ENCODE results near the gene LSMEM2. TPM values are rescaled to one million over a fixed set of nuclear protein-coding genes. Genes with fewer than 3 reads are reported as not detected.
"Not testable (repeated sequence)": the region's sequence is repeated elsewhere in the genome, so short reads cannot be mapped to it uniquely, and the experiment has no call there.

Gene LSMEM2
- total RNA-seq, 2 donors from 2014 or later = not detected

DNA sequence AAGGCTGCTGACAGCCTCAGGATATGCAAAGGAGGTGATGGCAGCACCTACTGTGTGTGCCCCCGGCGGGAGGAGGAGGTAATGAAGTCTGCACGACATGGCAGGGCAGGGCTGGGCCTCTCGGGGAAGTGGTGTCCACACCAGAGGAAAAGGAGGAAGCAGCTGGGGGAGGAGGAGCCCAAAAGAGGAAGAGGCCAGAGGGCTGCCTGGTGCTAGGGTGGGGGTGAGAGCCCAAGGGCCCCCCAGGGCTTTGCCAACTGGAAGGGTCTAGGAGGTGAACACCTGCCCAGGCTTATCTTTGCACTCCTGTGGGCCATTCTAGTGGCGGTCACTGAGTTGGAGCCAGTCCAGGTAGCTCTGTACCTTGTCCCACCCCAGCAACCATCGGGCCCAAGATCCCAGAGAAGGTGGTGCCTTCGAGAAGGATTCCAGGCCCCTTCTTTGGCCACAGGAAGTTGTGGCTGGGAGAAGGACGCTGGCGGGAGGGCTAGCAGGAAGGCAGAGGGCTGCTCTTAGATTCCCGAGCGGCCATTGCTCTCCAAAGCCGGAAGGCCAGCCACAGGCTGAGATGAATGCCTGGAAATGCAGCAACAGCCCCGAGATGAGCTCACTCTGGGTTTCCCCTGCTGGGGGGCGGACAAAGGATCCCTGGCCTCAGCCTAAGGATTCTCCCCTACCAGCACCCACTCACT, 35.9 kb upstream of the LSMEM2 start:
- Mint-ChIP-seq H3K27ac (peak overlapping the region; percentile 90 to 97), H3K36me3 (peaks cover 6 to 15% of the 10 kb centered on the region in 2 donors), H3K9me3 (no peaks in the 10 kb centered on the region)
- peak in 1 of 2 donors; percentile 77 for DNase-seq (ENCODE audit: low spot score in 2 of 2)
- ATAC-seq = peak in 1 of 2 donors; percentile 27

DNA sequence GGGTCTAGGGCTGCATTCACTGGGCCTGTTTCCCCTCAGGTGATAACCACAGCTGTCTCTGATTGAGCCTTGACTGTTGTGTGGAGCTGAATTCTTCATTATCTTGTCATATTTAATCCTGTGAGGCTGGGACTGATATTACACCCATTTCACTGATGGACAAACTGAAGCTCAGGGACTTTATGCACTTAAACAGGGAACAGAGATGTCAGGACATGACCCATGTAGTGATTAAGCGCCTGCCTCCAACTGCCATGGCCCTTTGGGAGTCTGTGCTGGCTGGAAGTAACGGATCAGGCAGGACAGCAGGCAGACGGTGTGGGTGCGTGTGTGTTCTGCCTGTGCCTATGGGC, 35.4 kb upstream of the LSMEM2 start:
- Mint-ChIP-seq H3K27ac (peak overlapping the region; percentile 75 to 90), H3K9me3 (no peaks in the 10 kb centered on the region), H3K36me3 (peaks cover 6 to 13% of the 10 kb centered on the region in 2 donors)
- no peak for DNase-seq (ENCODE audit: low spot score in 2 of 2)
- no peak for ATAC-seq

DNA sequence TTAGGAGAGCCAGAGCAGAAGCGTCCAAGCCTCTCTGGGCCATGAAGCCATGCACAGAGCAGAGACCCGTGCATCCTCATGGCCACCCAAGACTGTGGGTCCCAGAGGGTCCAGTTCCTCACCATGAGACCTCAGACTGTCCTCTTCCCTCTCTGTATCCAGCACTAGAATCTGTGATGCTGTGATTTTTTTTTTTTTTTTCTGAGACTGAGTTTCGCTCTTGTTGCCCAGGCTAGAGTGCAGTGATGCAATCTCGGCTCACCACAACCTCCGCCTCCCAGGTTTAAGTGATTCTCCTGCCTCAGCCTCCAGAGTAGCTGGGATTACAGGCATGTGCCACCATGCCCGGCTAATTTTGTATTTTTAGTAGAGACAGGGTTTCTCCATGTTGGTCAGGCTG, 34.1 kb upstream of the LSMEM2 start:
- H3K36me3 Mint-ChIP-seq; DNase-seq (ENCODE audit: low spot score in 2 of 2): not testable (repeated sequence)

DNA sequence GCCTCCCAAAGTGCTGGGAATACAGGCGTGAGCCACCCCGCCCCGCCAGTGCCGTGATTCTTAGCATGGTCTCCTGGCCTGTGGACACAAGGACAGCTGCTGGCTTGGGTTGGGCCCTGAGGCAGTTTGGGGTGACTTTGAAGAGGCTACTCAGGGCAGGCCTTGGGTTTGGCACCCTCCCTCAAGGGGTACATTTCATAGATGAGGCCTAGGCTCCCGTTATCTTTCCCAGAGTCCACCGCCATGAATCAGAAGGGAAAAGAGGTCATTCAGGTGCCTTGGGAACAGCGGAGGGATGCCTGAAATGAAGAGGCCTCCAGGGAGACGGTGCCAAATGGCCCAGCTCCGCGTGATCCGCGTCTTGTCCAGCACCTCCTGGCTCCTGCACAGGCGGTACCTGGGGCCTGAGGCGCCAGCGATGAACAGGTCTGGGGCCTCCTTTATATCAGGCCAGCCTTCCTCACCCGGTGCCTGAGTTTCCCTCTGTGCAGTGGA, 33.6 kb upstream of the LSMEM2 start:
- Mint-ChIP-seq H3K9me3 (no peaks in the 10 kb centered on the region), H3K36me3 (peaks cover 0 to 9% of the 10 kb centered on the region in 2 donors), H3K27ac (peak overlapping the region; percentile 87 to 90)
- no peak for DNase-seq (ENCODE audit: low spot score in 2 of 2)
- ATAC-seq = no peak

More for the DNA sequence above, 34.1 kb upstream of the LSMEM2 start:
- H3K27ac Mint-ChIP-seq = peak overlapping the region; percentile 87 to 90
- H3K9me3 Mint-ChIP-seq, ATAC-seq: not testable (repeated sequence)

DNA sequence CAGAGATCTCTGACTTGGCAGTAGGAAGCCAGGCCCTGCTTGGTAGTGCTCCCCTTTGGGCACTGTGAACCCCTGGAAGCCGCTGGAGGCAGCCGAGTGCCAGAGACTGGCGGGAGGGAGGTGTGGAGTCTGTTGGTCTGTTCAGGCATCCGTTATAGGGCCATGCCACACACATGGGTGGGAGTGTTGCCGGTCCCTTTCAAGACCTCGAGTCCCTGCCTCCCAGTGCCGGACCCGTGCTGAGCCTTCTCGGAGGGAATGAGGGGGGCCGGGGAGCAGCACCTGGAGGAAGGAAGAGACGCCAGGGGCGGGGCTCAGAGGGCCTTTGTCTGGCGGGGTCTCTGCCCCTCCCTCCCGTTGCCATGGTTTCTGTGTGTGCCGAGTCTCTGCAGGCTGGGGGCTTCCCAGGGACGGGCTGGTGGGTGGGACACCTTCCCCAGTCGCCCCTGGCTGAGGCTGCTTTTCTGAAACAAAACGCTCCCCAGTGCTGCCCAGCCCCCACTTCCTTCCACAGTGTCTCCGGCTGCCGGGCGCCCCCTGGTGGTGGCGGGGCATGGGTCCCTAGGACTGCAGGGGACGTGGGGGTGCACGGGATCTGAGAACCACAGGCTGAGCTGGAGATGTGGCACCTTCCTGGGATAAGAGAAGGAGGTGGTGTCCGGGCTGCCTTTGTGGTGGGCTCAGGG, 32.9 kb upstream of the LSMEM2 start:
- DNase-seq (ENCODE audit: low spot score in 2 of 2) (peak; percentile 92 to 99), ATAC-seq (peak; percentile 70 to 84)
- Mint-ChIP-seq H3K27ac (peak overlapping the region; percentile 90 to 95), H3K36me3 (peaks cover 0 to 10% of the 10 kb centered on the region in 2 donors), H3K9me3 (no peaks in the 10 kb centered on the region)

DNA sequence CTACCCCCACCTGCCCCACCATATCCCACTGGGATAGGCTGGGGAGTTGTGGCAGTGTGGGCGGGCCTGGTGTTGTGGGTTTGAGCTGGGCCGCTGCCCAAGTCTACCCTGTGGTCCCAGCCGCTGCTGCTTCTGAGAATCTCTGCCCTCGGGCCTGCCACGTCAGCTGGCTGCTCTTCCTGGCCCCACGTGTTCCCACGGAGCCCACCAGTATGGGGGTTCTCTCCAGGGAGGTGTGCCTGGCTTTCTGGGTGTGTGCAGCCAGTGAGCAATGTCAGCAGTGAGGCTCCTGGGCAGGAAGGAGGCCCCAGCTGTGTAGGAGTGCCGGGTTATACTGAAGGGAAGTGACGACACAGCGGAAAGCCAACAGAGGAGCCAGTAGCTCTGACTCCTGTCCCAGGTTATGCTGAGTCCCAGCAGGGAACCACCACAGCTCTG, 32.4 kb upstream of the LSMEM2 start:
- peak; percentile 83 to 84 for ATAC-seq

DNA sequence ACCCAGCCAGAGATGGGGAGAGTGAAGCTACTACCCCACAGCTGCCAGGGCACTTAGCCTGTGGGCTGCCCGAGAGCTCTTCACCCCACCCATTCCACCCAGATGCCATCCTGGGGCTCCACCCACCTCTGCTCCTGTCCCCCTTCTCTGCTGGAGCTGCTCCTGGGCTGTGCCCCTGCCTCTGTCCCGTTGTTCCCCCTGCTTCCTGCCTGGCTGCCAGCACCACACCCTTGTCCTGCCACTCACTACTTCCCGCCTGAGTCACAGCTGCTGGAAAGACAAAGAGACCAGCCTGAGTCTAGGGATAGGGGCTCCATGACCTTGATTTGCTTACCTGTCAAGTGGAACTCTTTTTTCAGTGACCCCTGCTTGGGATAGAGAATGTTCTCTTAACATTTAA, 30.5 kb upstream of the LSMEM2 start:
- ATAC-seq (no peak), DNase-seq (ENCODE audit: low spot score in 2 of 2) (no peak)
- H3K36me3 Mint-ChIP-seq = peaks cover 0 to 10% of the 10 kb centered on the region in 2 donors
- H3K9me3 Mint-ChIP-seq = no peaks in the 10 kb centered on the region
- H3K27ac Mint-ChIP-seq = peak overlapping the region; percentile 41 to 97

More for the DNA sequence above, 32.4 kb upstream of the LSMEM2 start:
- H3K36me3 Mint-ChIP-seq = peaks cover 0 to 10% of the 10 kb centered on the region in 2 donors
- peak; percentile 74 to 89 for DNase-seq (ENCODE audit: low spot score in 2 of 2)
- no peaks in the 10 kb centered on the region for H3K9me3 Mint-ChIP-seq
- H3K27ac Mint-ChIP-seq = peak overlapping the region; percentile 90 to 95

DNA sequence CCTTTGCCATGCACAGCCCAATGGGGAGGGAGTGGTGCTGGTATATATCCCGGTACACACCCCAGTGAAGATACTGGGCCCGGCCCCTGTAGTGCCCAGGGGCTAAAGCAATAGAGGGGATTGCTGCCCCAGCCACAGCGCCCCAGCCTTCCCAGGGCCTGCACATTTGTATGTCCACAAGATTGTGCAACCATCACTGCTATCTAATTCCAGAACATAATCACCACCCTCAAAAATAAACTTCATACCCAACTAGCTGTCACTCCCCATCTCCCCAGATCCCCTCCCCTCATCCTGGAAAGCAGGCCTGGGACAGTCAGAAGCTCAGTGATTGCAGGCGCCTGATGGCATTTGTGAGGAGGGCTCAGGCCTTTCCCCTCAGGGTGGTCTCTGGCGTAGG, 29.4 kb upstream of the LSMEM2 start:
- DNase-seq (ENCODE audit: low spot score in 2 of 2) = no peak
- H3K36me3 Mint-ChIP-seq = peaks cover 0 to 10% of the 10 kb centered on the region in 2 donors
- no peak for ATAC-seq
- H3K27ac Mint-ChIP-seq = peak overlapping the region in 1 of 2 donors; percentile 41
- H3K9me3 Mint-ChIP-seq = no peaks in the 10 kb centered on the region

DNA sequence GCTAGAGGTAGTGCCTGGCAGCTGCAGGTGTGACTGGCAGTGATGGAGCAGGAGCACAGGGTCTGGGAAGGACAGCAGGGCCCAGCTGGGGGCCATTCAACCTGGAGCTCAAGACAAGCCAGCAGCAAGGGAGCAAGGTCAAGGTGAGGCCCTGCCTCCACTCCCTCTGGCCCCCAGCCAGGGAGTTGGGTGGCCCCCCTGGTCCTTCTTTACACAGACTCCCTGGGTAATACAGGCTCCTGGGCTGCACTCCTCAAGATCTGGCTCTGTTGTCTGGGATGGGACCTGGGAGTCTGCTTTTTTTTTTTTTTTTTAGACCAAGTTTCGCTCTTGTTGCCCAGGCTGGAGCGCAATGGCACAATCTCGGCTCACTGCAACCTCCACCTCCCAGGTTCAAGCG, 28.4 kb upstream of the LSMEM2 start:
- DNase-seq (ENCODE audit: low spot score in 2 of 2) (no peak), ATAC-seq (no peak)
- peaks cover 0 to 10% of the 10 kb centered on the region in 2 donors for H3K36me3 Mint-ChIP-seq
- H3K27ac Mint-ChIP-seq = peak overlapping the region; percentile 52 to 57
- no peaks in the 10 kb centered on the region for H3K9me3 Mint-ChIP-seq

DNA sequence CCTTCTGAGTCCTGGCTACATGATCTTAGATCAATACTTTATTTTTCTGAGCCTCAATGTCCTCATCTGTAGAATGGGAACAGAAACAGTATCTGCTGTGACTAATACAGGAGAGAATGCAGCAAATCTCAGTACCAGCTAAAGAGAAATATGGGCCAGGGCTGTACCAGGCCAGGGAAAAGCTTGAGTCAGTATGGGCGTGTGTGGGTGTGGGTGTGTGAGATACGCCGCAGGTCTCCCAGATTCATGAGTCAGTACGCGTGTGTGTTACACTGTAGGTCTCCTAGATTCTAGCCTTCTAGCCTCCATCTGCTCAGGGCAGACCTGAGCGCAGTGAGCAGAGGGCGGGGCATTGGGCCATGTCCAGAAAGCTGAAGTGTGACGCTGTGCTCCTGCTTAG, 27.7 kb upstream of the LSMEM2 start:
- peak overlapping the region; percentile 41 to 52 for H3K27ac Mint-ChIP-seq
- DNase-seq (ENCODE audit: low spot score in 2 of 2) (no peak), ATAC-seq (peak; percentile 29 to 51)
- peaks cover 0 to 10% of the 10 kb centered on the region in 2 donors for H3K36me3 Mint-ChIP-seq
- no peaks in the 10 kb centered on the region for H3K9me3 Mint-ChIP-seq

DNA sequence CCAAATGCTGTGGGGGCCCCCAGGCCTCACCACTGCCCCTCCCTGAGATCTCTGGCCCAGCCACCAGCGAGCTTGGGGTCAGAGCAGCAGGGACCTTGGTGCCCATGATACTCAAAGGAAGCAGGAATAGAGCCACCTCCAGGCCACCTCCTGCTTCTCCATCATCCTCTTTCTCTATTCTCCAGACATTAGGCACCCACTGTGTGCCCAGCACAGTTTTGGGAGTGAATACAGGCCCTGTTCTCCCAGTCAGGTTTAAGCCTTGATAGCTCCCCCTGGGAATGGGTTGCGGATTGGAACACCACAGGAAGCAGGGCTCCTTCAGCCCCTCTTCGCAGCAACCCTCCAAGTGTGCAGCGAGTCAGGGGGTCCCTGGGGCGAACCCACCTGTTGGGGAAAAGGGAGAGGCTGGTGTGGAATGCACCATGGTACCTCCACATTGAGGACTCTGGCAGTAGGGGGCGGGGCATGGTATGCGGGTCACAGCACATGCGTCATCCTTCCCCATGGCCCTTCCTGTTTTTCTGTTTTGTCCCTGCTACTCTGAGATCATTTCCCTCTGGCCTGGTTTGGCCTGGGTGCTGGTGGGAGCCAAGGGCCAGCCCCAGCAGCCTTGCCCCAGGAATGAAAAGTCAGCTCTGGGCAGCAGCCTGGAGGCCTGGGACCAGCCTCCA, 24.2 kb upstream of the LSMEM2 start:
- Mint-ChIP-seq H3K9me3 (no peaks in the 10 kb centered on the region), H3K36me3 (peaks cover 4 to 18% of the 10 kb centered on the region in 2 donors), H3K27ac (peak overlapping the region; percentile 58 to 68)
- DNase-seq (ENCODE audit: low spot score in 2 of 2) = no peak
- ATAC-seq = no peak

DNA sequence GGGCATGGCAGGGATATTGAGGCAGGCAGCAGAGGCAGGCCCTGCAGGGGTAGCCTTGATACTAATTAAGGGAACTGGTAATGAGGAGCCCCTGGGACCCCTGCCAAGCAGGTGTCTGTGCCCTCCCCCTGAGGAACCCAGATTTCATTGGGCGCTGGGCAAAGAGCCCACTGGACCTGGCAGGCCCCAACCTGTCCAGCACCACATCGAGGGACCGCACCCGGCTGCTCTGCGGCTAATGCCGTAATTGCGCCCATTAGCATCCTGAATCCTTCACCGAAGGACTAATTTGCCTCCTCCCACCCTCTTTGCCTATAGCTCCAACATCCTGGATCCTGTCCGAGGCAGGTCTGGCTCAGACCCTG, 23.7 kb upstream of the LSMEM2 start:
- Mint-ChIP-seq H3K9me3 (no peaks in the 10 kb centered on the region), H3K27ac (no peak overlapping the region), H3K36me3 (peaks cover 4 to 15% of the 10 kb centered on the region in 2 donors)
- ATAC-seq (no peak), DNase-seq (ENCODE audit: low spot score in 2 of 2) (no peak)

DNA sequence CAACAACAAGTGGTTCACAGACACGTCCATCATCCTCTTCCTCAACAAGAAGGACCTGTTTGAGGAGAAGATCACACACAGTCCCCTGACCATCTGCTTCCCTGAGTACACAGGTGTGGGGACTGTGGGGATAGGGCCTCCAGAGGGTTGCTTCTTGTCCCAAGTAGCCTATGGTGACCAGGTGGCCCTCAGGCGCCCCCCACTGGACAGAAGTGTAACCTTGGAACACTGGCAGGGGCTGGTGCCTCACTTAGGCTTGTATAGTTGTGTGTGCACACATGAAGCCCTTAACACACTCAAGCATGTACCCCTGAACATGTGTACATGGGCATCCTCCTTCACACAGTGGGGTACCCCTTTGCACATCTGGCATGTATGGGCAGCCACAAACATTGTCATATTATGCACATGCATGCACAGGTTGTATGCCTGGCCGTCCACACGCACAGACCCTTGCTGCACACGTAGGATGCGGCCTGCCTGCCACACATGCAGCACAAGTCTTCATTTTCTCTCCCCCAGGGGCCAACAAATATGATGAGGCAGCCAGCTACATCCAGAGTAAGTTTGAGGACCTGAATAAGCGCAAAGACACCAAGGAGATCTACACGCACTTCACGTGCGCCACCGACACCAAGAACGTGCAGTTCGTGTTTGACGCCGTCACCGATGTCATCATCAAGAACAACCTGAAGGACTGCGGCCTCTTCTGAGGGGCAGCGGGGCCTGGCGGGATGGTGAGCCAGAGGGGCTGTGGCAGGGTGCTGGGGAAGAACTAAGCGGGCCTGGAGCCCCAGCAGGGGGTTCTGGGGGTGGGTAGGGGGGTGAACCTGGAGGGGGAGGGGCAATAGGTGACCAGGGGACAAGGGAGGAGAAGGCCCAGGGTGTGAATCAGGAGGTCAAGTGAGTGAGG, 21.7 kb upstream of the LSMEM2 start:
- DNase-seq (ENCODE audit: low spot score in 2 of 2) (no peak), ATAC-seq (no peak)
- peaks cover 4 to 13% of the 10 kb centered on the region in 2 donors for H3K36me3 Mint-ChIP-seq
- H3K27ac Mint-ChIP-seq = peak overlapping the region in 1 of 2 donors; percentile 24
- H3K9me3 Mint-ChIP-seq = no peaks in the 10 kb centered on the region

DNA sequence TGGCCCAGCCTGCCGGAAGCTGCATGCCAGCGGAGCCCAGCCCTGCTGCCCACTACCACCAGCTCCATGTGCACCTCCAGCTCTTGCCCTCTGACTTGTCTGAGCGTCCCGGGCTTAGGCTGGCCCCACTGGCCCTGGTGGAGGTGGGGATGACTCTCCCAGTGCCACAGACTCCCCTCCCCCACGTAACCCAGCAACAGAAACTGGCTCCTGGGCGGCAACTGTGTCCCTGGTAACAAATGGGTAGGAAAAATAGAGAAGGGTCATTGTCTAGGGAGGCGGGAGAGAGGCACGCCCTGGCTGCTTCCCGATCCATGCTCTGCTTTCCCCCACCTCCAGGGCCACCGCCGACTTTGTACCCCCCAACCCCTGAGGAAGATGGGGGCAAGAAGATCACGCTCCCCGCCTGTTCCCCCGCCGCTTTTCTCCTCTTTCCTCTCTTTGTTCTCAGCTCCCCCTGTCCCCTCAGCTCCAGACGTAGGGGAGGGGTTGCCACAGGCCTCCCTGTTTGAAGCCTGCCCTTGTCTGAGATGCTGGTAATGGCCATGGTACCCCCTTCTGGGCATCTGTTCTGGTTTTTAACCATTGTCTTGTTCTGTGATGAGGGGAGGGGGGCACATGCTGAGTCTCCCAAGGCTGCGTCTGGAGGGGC, 20.7 kb upstream of the LSMEM2 start:
- peaks cover 4 to 13% of the 10 kb centered on the region in 2 donors for H3K36me3 Mint-ChIP-seq

DNA sequence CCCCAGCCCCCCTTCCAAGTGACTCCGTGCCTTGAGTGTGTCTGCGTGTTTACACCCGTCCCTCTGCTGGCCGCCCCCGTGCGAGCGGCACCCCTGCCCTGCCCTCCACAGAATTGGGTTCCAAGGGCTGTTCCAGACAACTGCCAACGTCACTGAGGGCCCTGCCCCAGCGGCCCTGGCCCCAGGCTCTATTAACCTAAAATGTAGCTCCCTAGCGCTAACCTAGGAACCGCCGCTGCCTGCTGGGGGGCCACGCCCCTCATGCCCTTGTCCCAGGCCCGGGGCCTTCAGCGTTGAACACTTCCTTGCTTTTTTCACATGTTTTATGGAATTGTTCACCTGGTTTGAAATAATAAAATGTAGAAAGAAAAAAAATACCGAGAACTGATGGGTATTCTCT, 19.9 kb upstream of the LSMEM2 start:
- Mint-ChIP-seq H3K36me3 (peaks cover 4 to 13% of the 10 kb centered on the region in 2 donors), H3K27ac (no peak overlapping the region), H3K9me3 (no peaks in the 10 kb centered on the region)
- DNase-seq (ENCODE audit: low spot score in 2 of 2) = no peak
- no peak for ATAC-seq

More for the DNA sequence above, 20.7 kb upstream of the LSMEM2 start:
- ATAC-seq (no peak), DNase-seq (ENCODE audit: low spot score in 2 of 2) (no peak)
- Mint-ChIP-seq H3K27ac (peak overlapping the region in 1 of 2 donors; percentile 84), H3K9me3 (no peaks in the 10 kb centered on the region)
